ENCODE data around the gene ANKRD12. TPM values are rescaled to one million over a fixed set of nuclear protein-coding genes. Genes with fewer than 3 reads are reported as not detected.

The ANKRD12 gene
- total RNA-seq, 1 experiment from 2014 or later: 23.5 TPM

DNA sequence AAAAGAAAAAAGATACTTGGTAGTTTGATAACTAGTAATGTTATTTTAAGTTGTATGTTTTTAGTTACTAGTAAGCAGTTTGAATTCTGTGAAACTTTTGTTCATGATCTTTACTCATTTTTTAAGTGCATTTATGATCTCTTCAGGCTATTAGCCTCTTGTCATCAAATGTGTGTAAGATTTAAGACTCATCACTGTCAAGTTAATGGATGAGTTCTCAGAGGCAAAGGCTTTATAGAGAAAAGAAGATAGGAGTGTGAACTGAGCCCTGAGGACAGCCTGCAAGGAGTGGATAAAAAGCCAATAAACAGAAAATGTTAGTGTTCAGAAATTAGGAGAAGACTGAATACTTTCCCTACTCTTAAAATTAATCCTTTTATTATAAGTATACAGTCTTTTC, 20.6 kb upstream of the ANKRD12 start:
- Histone ChIP-seq H4K20me1 (ENCODE audit: insufficient read depth) (peaks cover 8% of the 10 kb centered on the region), H3K27me3 (ENCODE audit: insufficient read depth, low read length) (no peaks in the 10 kb centered on the region), H3K4me1 (ENCODE audit: control insufficient read depth in 1 of 2, insufficient read depth in 2 of 2, low read length in 2 of 2) (peaks cover 29 to 53% of the 10 kb centered on the region in 2 experiments), H3K4me3 (replicated peaks in 1 of 2; ENCODE audit: low read depth in 1 of 2, low read length in 2 of 2) (no peak overlapping the region), H3K9me2 (ENCODE audit: insufficient read depth) (no peaks in the 10 kb centered on the region), H2AFZ (ENCODE audit: low read depth, low read length, poor library complexity, severe bottlenecking) (no peak overlapping the region), H3K4me2 (ENCODE audit: low read length) (peak overlapping the region; percentile 71), H3K27ac (ENCODE audit: low read depth, low read length) (peak overlapping the region; percentile 54; the same call in 1 of the 2 replicates), H3K9me3 (ENCODE audit: control insufficient read depth in 1 of 2, insufficient read depth in 1 of 2, low read depth in 1 of 2, low read length in 2 of 2) (no peaks in the 10 kb centered on the region), H3K9ac (ENCODE audit: low read length) (no peak overlapping the region), H3K36me3 (ENCODE audit: control insufficient read depth in 1 of 2, insufficient read depth in 2 of 2, low read length in 2 of 2) (peaks cover 12 to 23% of the 10 kb centered on the region in 2 experiments), H3K79me2 (ENCODE audit: insufficient read depth, low read length) (peaks cover 100% of the 10 kb centered on the region)
- ATAC-seq: no peak
- TF ChIP-seq RAD21 (IDR thresholded peaks at IDR 0.05; ENCODE audit: low read depth): no peak
- TF ChIP-seq, protein P1, sequence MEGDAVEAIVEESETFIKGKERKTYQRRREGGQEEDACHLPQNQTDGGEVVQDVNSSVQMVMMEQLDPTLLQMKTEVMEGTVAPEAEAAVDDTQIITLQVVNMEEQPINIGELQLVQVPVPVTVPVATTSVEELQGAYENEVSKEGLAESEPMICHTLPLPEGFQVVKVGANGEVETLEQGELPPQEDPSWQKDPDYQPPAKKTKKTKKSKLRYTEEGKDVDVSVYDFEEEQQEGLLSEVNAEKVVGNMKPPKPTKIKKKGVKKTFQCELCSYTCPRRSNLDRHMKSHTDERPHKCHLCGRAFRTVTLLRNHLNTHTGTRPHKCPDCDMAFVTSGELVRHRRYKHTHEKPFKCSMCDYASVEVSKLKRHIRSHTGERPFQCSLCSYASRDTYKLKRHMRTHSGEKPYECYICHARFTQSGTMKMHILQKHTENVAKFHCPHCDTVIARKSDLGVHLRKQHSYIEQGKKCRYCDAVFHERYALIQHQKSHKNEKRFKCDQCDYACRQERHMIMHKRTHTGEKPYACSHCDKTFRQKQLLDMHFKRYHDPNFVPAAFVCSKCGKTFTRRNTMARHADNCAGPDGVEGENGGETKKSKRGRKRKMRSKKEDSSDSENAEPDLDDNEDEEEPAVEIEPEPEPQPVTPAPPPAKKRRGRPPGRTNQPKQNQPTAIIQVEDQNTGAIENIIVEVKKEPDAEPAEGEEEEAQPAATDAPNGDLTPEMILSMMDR (IDR thresholded peaks at IDR 0.05 in 2 of 3, conservative IDR thresholded peaks at IDR 0.05 in 1 of 3; ENCODE audit: borderline replicate concordance in 1 of 3, insufficient read depth in 1 of 3, low read depth in 2 of 3, low read length in 2 of 3): no peak
- TF ChIP-seq JUND (IDR thresholded peaks at IDR 0.05): no peak
- no peak for TF ChIP-seq EZH2 (IDR thresholded peaks at IDR 0.05)
- TF ChIP-seq, protein P2, sequence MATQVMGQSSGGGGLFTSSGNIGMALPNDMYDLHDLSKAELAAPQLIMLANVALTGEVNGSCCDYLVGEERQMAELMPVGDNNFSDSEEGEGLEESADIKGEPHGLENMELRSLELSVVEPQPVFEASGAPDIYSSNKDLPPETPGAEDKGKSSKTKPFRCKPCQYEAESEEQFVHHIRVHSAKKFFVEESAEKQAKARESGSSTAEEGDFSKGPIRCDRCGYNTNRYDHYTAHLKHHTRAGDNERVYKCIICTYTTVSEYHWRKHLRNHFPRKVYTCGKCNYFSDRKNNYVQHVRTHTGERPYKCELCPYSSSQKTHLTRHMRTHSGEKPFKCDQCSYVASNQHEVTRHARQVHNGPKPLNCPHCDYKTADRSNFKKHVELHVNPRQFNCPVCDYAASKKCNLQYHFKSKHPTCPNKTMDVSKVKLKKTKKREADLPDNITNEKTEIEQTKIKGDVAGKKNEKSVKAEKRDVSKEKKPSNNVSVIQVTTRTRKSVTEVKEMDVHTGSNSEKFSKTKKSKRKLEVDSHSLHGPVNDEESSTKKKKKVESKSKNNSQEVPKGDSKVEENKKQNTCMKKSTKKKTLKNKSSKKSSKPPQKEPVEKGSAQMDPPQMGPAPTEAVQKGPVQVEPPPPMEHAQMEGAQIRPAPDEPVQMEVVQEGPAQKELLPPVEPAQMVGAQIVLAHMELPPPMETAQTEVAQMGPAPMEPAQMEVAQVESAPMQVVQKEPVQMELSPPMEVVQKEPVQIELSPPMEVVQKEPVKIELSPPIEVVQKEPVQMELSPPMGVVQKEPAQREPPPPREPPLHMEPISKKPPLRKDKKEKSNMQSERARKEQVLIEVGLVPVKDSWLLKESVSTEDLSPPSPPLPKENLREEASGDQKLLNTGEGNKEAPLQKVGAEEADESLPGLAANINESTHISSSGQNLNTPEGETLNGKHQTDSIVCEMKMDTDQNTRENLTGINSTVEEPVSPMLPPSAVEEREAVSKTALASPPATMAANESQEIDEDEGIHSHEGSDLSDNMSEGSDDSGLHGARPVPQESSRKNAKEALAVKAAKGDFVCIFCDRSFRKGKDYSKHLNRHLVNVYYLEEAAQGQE (IDR thresholded peaks at IDR 0.05; ENCODE audit: low read depth): no peak
- TF ChIP-seq, protein P3, sequence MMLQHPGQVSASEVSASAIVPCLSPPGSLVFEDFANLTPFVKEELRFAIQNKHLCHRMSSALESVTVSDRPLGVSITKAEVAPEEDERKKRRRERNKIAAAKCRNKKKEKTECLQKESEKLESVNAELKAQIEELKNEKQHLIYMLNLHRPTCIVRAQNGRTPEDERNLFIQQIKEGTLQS (IDR thresholded peaks at IDR 0.05): no peak
- no peak for TF ChIP-seq FOSL1 (IDR thresholded peaks at IDR 0.05; ENCODE audit: low read depth)
- no peak for TF ChIP-seq ZNF274 (IDR thresholded peaks at IDR 0.05; ENCODE audit: low read depth, low read length)
- CTCF ChIA-PET: no interaction called here
- RAD21 ChIA-PET (ENCODE audit: low non-redundant PET in 1 of 2, low total read pairs in 2 of 2, uncharacterized antibody in 2 of 2, unreplicated experiment in 2 of 2): no interaction called here
- intact Hi-C loops (cut with micrococcal nuclease): no loop called here
- POLR2A ChIA-PET: interaction anchor here (0.9 to 1.3 kb wide), 2 partner anchors 13 to 462 kb away, joined by 3 read pairs; no protein-coding TSS in a partner anchor
- no TSS peak for BruUV-seq (replicated peaks)
- DNase-seq (ENCODE audit: low read depth, low spot score): no peak
